Upper lobe of left lung (tissue), 6 donors: ENCODE measurements around the gene MAP2K6. TPM values are rescaled to one million over a fixed set of nuclear protein-coding genes. Genes with fewer than 3 reads are reported as not detected.

Source experiments
- ATAC-seq, 2 donors: fragments of 200-7000 bp; cut with Tn5 transposase; one replicate each; pipeline ENCODE4 v1.9.1; 2022; ENCODE audit warnings: mild to moderate bottlenecking in 2 of 2, moderate library complexity in 2 of 2; ENCODE audit not compliant: low FRiP score in 2 of 2
- DNase-seq, 2 donors: peaks; one replicate each; pipeline ENCODE4 v3.0.0-alpha.2; 2019 to 2020
- H3K27ac ChIP-seq, 4 donors: fragments of 200-600 bp; sonication (generic); one replicate each; pipeline ENCODE4 v1.5.1; 2016 to 2019
- H3K27me3 ChIP-seq, 4 donors: fragments of 200-600 bp; sonication (generic); one replicate each; pipeline ENCODE4 v1.5.1; 2017 to 2019
- H3K36me3 ChIP-seq, 4 donors: fragments of 200-600 bp; sonication (generic); one replicate each; pipeline ENCODE4 v1.5.1; 2016 to 2019
- H3K4me1 ChIP-seq, 4 donors: fragments of 200-600 bp; sonication (generic); one replicate each; pipeline ENCODE4 v1.5.1; 2018 to 2019
- H3K4me3 ChIP-seq, 4 donors: fragments of 200-600 bp; sonication (generic); one replicate each; pipeline ENCODE4 v1.5.1; 2017 to 2019; ENCODE audit warnings: mild to moderate bottlenecking in 2 of 4, moderate library complexity in 1 of 4
- H3K9me3 ChIP-seq, 4 donors: fragments of 200-600 bp; sonication (generic); one replicate each; pipeline ENCODE4 v1.5.1; 2018 to 2019
- CTCF ChIP-seq, 6 experiments: fragments of 450-650 bp in 4 of 6; fragments of 200-600 bp in 2 of 6; sonication (generic) in 2 of 6; IDR thresholded peaks; one replicate each; pipeline ENCODE4 v1.5.1; 2016 to 2019; ENCODE audit warnings: antibody characterized with exemption in 6 of 6
- EP300 ChIP-seq, 4 donors: sonication (generic); formaldehyde crosslinking; IDR thresholded peaks; one replicate each; pipeline ENCODE4 v1.5.1; 2017; ENCODE audit warnings: antibody characterized with exemption in 4 of 4, control low read depth in 2 of 4
- POLR2A ChIP-seq, 4 donors: fragments of 450-650 bp; IDR thresholded peaks; one replicate each; pipeline ENCODE4 v1.5.1; 2016 to 2017; ENCODE audit warnings: antibody characterized with exemption in 4 of 4, mild to moderate bottlenecking in 2 of 4
- POLR2AphosphoS5 ChIP-seq, 2 donors: sonication (generic); formaldehyde crosslinking; IDR thresholded peaks; one replicate each; pipeline ENCODE4 v1.5.1; 2017; ENCODE audit warnings: antibody characterized with exemption in 2 of 2
- WGBS, 2 donors: methylation state at CpG; one replicate each; pipeline ENCODE4 v1.1.5; 2017 to 2018; 5-methylcytosine and 5-hydroxymethylcytosine counted together
- total RNA-seq, 6 donors: library from RNA; depleted of rRNA in 4 of 6; stranded (reverse); fragments of >200 nt in 4 of 6; gene quantifications; one replicate each; pipeline versions ENCODE4 v1.1.0 to v1.2.1, GENCODE V29; 2016 to 2021
- donor health status: DM: no; HTN: no; CAD: no; lungs with moderate emphysema.
- donor health status: DM: no; HTN: yes; CAD: no; lungs with severe emphysema.

MAP2K6 gene
- total RNA-seq, 6 donors from 2014 or later, result 0.33 to 16.8 (median 5.9) TPM

DNA sequence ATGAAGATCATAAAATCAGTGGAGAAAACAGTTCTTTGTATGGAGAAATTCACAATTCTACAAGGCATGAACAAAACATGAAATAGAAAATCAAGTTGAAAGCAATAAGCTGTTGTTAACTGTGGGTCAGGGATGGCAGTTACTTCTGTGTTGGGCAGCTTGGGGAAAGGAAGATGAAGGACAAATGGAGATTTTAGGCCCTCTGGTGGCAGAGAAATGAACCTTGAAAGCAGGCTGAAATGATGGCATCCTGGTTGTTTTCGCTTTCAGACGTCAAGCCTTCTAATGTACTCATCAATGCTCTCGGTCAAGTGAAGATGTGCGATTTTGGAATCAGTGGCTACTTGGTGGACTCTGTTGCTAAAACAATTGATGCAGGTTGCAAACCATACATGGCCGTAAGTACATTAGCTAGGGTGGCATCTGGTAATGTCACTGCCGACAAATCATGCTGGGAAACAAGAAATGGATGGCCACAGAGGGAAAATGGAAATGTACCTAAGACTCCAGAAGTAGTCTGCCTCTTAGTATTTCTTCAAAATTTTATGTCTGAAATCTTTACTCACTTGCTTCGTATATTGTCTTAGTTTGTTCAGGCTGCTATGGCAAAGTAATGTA, 108.9 kb downstream of the MAP2K6 start:
- no peak overlapping the region for H3K4me3 ChIP-seq
- WGBS, 2 donors, result 59 to 61% methylated on average over 7 of the region's 7 CpGs
- ATAC-seq, result peak in 1 of 2 donors; percentile 65

DNA sequence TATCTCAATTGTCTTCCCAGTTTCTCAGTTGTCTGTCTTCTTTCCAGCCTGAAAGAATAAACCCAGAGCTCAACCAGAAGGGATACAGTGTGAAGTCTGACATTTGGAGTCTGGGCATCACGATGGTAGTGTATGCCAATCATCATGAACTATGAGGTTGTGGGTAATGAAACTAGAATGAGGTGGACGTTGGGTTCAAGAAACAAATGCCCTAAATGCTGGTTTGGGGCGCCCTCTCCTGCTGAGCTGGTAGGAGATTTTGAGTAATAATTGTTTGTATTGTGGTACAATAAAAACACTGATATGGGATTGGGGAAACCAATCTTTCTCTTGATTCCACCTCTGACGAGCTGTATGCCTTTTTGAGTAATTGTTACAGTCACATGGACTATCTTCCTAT, 110.4 kb downstream of the MAP2K6 start:
- 84 to 88% methylated on average over 4 of the region's 4 CpGs for WGBS, 2 donors
- no peak overlapping the region for H3K4me3 ChIP-seq
- peaks cover 0 to 3% (median 0%) of the 10 kb centered on the region in 4 donors for H3K4me1 ChIP-seq
- no peak for DNase-seq
- H3K36me3 ChIP-seq, result peaks cover 0 to 25% (median 0%) of the 10 kb centered on the region in 4 donors
- no peaks in the 10 kb centered on the region for H3K27me3 ChIP-seq
- no peak overlapping the region for H3K27ac ChIP-seq
- H3K9me3 ChIP-seq, result no peaks in the 10 kb centered on the region
- ATAC-seq, result no peak
- TF ChIP-seq EP300 (IDR thresholded peaks at IDR 0.05) (no peak), CTCF (IDR thresholded peaks at IDR 0.05) (no peak), POLR2AphosphoS5 (IDR thresholded peaks at IDR 0.05) (no peak), POLR2A (IDR thresholded peaks at IDR 0.05) (no peak)

More for the DNA sequence above, 108.9 kb downstream of the MAP2K6 start:
- Histone ChIP-seq H3K4me1 (peaks cover 0 to 3% (median 0%) of the 10 kb centered on the region in 4 donors), H3K27me3 (no peaks in the 10 kb centered on the region), H3K27ac (no peak overlapping the region), H3K36me3 (peaks cover 0 to 38% (median 0%) of the 10 kb centered on the region in 4 donors), H3K9me3 (no peaks in the 10 kb centered on the region)
- TF ChIP-seq CTCF (IDR thresholded peaks at IDR 0.05) (peak; percentile 34 to 66 (median 54)), POLR2AphosphoS5 (IDR thresholded peaks at IDR 0.05) (no peak)
- no peak for DNase-seq

GRCh38 chr17:69525920-69526841, 111.7 kb downstream of the MAP2K6 start:
- Histone ChIP-seq H3K9me3 (no peaks in the 10 kb centered on the region), H3K4me1 (peaks cover 0 to 3% (median 0%) of the 10 kb centered on the region in 4 donors), H3K4me3 (no peak overlapping the region), H3K27me3 (no peaks in the 10 kb centered on the region), H3K36me3 (peaks cover 0 to 14% (median 0%) of the 10 kb centered on the region in 4 donors), H3K27ac (no peak overlapping the region)
- DNase-seq (peak in 1 of 2 donors; percentile 40), ATAC-seq (peak in 1 of 2 donors; percentile 76)
- whole genome bisulfite sequencing, 2 donors, result 40 to 41% methylated on average over 9 of the region's 9 CpGs
- peak; percentile 42 to 86 (median 74) for TF ChIP-seq CTCF (IDR thresholded peaks at IDR 0.05)
- TF ChIP-seq POLR2AphosphoS5 (IDR thresholded peaks at IDR 0.05), result no peak

DNA sequence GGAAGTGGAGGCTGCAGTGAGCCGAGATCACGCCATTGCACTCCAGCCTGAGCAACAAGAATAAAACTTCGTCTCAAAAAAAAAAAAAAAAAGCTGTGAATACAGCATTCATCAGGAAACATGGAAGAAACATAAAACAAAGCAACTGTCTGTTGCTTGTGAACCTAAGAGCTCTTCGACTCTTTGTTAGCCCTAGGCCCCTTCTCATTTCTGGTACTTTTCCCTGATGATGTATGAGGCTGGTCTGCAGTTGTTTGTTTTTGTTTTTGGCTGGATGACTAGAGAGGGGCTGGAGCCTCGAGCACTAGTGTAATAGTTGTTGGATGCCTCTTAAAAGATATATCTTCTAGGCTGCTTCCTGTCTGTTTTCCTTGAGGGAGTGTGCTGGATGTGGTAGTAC, 113.5 kb downstream of the MAP2K6 start:
- TF ChIP-seq CTCF (IDR thresholded peaks at IDR 0.05), result no peak
- no peak for TF ChIP-seq EP300 (IDR thresholded peaks at IDR 0.05)
- TF ChIP-seq POLR2AphosphoS5 (IDR thresholded peaks at IDR 0.05), result no peak
- no peak for TF ChIP-seq POLR2A (IDR thresholded peaks at IDR 0.05)
- ATAC-seq, result no peak
- WGBS, 2 donors, result 85 to 86% methylated on average over 5 of the region's 5 CpGs
- Histone ChIP-seq H3K4me3 (no peak overlapping the region), H3K4me1 (peaks cover 0 to 3% (median 0%) of the 10 kb centered on the region in 4 donors), H3K36me3 (peaks cover 0 to 19% (median 0%) of the 10 kb centered on the region in 4 donors), H3K9me3 (no peaks in the 10 kb centered on the region), H3K27me3 (no peaks in the 10 kb centered on the region), H3K27ac (no peak overlapping the region)
- no peak for DNase-seq
